ENCODE results near the gene NEK2.
"Not testable (repeated sequence)": the region's sequence is repeated elsewhere in the genome, so short reads cannot be mapped to it uniquely, and the experiment has no call there.

DNA sequence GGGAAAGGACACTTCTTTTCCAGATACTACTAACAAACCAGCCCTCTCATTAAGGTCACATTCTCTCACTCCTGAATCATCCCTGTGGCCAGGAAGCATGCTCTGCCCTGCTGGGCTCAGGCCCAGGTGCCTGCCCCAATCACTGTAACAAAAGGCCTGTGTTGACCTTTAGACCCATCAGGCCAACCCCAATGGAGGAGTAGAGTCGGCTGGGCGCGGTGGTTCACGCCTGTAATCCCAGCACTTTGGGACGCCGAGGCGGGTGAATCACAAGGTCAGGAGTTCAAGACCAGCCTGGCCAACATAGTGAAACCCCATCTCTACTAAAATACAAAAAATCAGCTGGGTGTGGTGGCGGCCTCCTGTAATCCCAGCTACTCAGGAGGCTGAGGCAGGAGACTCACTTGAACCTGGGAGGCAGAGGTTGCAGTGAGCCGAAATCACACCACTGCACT, 38.8 kb downstream of the NEK2 start:
- TF ChIP-seq, protein P1, sequence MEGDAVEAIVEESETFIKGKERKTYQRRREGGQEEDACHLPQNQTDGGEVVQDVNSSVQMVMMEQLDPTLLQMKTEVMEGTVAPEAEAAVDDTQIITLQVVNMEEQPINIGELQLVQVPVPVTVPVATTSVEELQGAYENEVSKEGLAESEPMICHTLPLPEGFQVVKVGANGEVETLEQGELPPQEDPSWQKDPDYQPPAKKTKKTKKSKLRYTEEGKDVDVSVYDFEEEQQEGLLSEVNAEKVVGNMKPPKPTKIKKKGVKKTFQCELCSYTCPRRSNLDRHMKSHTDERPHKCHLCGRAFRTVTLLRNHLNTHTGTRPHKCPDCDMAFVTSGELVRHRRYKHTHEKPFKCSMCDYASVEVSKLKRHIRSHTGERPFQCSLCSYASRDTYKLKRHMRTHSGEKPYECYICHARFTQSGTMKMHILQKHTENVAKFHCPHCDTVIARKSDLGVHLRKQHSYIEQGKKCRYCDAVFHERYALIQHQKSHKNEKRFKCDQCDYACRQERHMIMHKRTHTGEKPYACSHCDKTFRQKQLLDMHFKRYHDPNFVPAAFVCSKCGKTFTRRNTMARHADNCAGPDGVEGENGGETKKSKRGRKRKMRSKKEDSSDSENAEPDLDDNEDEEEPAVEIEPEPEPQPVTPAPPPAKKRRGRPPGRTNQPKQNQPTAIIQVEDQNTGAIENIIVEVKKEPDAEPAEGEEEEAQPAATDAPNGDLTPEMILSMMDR (conservative IDR thresholded peaks at IDR 0.05 in 1 of 2, IDR thresholded peaks at IDR 0.05 in 1 of 2; ENCODE audit: extremely low read depth in 1 of 2, insufficient read depth in 1 of 2, low read depth in 1 of 2, low read length in 2 of 2): not testable (repeated sequence)
- TF ChIP-seq EZH2 (IDR thresholded peaks at IDR 0.05; ENCODE audit: borderline replicate concordance, low read length): not testable (repeated sequence)
